Kidney epithelial cell (primary cell): ENCODE results near the gene CEP112. TPM values are rescaled to one million over a fixed set of nuclear protein-coding genes. Genes with fewer than 3 reads are reported as not detected.

Source experiments
- DNase-seq: peaks from one replicate; pipeline ENCODE4 v3.0.0-alpha.2; 2010; ENCODE audit warnings: low read depth
- H3K27me3 ChIP-seq: 2 replicates; pipeline ENCODE4 v1.6.0; 2011; ENCODE audit warnings: low read length; ENCODE audit not compliant: control insufficient read depth, insufficient read depth
- H3K36me3 ChIP-seq: 2 replicates; pipeline ENCODE4 v1.5.1; 2011; ENCODE audit warnings: low read length; ENCODE audit not compliant: control insufficient read depth, insufficient read depth
- H3K4me3 ChIP-seq: 2 replicates; pipeline ENCODE4 v1.5.1; 2011; ENCODE audit warnings: low read depth, mild to moderate bottlenecking, control low read depth, low read length
- total RNA-seq: library from RNA; depleted of rRNA; stranded (reverse); fragments of >200 nt; gene quantifications from 2 replicates; pipeline ENCODE4 v1.2.3, GENCODE V29; 2015
- TF ChIP-seq, protein P1 (sequence below): IDR thresholded peaks from 2 replicates; pipeline ENCODE4 v1.5.1; 2011; ENCODE audit warnings: mild to moderate bottlenecking, moderate library complexity, low read length, control low read depth, inconsistent platforms; ENCODE audit not compliant: insufficient read depth, poor library complexity, severe bottlenecking

Gene CEP112
- total RNA-seq, 1 donor from 2014 or later, result 6.5 TPM

DNA sequence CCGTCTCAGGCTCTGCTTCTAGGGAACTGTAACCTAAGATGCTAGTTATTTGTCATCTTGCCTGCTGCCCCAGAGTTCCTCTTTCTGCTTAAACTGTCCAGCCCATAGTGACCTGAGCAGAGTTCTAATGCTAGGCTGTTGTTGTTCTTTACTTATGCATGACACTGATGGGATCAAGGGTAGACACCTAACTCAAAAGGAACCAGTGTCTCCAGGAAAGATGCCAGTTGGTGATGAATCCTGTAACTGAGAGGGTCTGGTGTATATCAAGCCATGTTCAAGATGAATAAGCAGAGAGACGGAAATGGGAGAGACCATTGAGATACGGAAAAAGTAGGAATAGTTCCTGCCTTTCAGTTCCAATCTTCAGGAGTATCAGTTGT is 23.6 kb upstream of the CEP112 start:
- Histone ChIP-seq H3K36me3 (no peaks in the 10 kb centered on the region), H3K27me3 (peaks cover 2% of the 10 kb centered on the region), H3K4me3 (no peak overlapping the region)
- TF ChIP-seq, protein P1, sequence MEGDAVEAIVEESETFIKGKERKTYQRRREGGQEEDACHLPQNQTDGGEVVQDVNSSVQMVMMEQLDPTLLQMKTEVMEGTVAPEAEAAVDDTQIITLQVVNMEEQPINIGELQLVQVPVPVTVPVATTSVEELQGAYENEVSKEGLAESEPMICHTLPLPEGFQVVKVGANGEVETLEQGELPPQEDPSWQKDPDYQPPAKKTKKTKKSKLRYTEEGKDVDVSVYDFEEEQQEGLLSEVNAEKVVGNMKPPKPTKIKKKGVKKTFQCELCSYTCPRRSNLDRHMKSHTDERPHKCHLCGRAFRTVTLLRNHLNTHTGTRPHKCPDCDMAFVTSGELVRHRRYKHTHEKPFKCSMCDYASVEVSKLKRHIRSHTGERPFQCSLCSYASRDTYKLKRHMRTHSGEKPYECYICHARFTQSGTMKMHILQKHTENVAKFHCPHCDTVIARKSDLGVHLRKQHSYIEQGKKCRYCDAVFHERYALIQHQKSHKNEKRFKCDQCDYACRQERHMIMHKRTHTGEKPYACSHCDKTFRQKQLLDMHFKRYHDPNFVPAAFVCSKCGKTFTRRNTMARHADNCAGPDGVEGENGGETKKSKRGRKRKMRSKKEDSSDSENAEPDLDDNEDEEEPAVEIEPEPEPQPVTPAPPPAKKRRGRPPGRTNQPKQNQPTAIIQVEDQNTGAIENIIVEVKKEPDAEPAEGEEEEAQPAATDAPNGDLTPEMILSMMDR, result no peak
- no peak for DNase-seq

DNA sequence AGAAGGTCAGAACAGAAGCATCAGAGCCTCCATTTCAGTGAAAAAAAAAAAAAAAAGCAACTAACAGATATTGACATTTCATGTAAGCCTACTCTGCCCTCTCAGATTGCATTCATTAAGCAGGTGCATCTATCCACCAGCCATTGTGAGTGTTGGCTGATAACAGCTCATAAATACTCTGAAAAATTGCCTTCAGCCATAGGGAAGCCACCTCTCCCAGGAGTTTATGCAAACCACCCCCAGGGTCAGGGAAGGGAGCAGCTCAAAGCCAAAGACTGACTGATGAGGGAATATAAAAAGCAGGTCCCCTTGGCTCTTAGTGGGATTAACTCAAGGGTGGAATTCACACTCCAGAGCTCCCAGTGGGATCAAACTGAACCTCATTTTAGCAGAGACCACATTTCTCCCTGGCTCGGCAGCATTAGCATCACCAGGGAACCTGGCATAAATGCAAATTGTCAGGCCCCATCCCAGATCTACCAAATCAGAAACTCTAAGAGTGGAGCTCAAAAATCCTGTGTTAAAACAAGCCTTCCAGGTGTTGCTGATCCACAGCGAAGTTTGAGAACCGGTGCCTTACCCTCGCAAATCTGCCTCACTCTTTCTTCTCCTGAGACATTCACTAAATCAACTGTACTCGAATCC is 23.1 kb upstream of the CEP112 start:
- H3K4me3 ChIP-seq, result no peak overlapping the region
- TF ChIP-seq, protein P1, result no peak
- no peaks in the 10 kb centered on the region for H3K36me3 ChIP-seq
- DNase-seq, result no peak
- H3K27me3 ChIP-seq, result peaks cover 2% of the 10 kb centered on the region

DNA sequence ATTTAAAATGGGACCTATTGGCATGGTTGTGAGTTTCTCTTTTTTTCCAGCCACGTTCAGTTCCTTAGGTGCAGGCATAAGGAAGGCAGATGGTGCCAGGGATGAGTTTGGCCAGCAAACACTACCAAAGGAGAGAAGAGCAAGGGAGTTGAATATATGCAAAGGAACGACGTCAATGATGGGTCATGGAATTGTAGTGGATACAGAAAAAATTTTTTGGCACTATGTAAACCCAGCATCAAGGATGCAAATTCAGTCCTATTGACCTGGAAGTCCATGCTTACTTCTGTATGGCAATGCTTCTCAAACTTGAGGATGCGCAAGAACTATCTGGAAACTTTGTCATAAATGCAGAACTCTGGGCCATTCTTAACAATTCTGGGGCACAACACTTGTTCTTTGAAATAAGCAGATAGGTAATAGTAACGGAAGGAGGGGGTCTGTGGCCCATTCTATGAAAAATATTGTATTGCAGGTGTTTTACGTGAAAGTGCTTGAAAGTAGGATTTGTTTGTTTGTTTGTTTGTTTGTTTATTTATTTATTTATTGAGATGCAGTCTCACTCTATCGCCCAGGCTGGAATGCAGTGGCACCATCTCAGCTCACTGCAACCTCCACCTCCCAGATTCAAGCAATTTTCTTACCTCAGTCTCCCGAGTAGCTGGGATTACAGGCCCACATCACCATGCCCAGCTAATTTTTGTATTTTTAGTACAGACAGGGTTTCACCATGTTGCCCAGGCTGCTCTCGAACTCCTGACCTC is 19.3 kb upstream of the CEP112 start:
- TF ChIP-seq, protein P1, result no peak
- DNase-seq, result no peak
- Histone ChIP-seq H3K4me3 (no peak overlapping the region), H3K36me3 (no peaks in the 10 kb centered on the region), H3K27me3 (peaks cover 2% of the 10 kb centered on the region)

DNA sequence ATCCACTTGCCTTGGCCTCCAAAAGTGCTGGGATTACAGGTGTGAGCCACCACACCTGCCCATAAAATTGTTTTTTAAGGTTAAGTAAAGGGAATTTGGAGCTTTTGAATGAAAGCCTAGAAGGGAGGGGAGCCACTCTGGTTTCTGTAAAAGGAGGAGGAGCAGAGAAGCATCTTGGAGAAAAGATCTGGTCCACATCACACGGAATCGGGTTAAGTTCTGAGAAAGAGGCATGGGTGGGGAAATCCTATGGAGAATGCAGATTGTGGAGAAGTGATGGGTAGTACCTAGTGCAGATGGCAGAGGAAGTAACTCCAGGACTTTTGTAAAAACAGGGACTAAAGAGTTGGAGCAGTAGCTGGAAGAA is 18.3 kb upstream of the CEP112 start:
- no peak for DNase-seq
- TF ChIP-seq, protein P1, result no peak
- Histone ChIP-seq H3K36me3 (no peaks in the 10 kb centered on the region), H3K27me3 (no peaks in the 10 kb centered on the region), H3K4me3 (no peak overlapping the region)

DNA sequence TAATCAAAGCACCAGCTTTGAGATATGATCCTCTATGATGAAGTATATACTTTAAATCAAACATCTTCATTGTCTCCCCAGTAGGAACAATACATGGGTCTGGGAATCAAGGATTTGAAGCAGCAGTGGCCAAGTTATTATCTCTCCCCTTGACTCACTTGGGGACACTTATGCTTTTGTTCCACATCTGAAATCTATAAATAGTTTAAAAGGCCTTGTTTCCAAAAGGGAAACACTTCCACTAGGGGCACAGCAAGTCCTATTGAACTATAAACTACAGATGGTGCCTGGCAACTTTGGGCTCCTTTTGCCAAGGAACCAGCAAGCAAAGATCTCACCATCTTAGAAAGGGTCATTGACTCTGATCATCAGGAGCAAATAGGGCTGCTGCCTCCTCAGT is 16.0 kb upstream of the CEP112 start:
- H3K4me3 ChIP-seq, result no peak overlapping the region
- no peaks in the 10 kb centered on the region for H3K27me3 ChIP-seq
- TF ChIP-seq, protein P1, result no peak
- H3K36me3 ChIP-seq, result no peaks in the 10 kb centered on the region
- no peak for DNase-seq
